ENCODE measurements around the gene KIRREL3.
A peak's percentile ranks its signal among the peaks of the same experiment; 100 is the strongest.

Gene KIRREL3

GRCh38 chr11:126408496-126408895, 592.1 kb downstream of the KIRREL3 start:
- TF ChIP-seq SPI1 (IDR thresholded peaks at IDR 0.05; ENCODE audit: borderline replicate concordance, low read depth) (no peak), POLR2AphosphoS5 (IDR thresholded peaks at IDR 0.05; ENCODE audit: low read depth) (0 out of 2 replicates have a peak, but pooled peaks have one; percentile 15)
- no peak overlapping the region for H3K4me3 ChIP-seq (replicated peaks; ENCODE audit: insufficient read depth, low read length)
- no peak overlapping the region for H3K27ac ChIP-seq (replicated peaks)
- DNase-seq (ENCODE audit: low read depth in 1 of 2, low spot score in 1 of 2), result no peak
- H3K27me3 ChIP-seq (ENCODE audit: insufficient read depth, poor library complexity, severe bottlenecking), result no peaks in the 10 kb centered on the region

GRCh38 chr11:126407682-126408288, 592.8 kb downstream of the KIRREL3 start:
- TF ChIP-seq CTCF (IDR thresholded peaks at IDR 0.05; ENCODE audit: insufficient read depth, low read length) (no peak), REST (IDR thresholded peaks at IDR 0.05; ENCODE audit: insufficient replicate concordance, low read depth) (no peak), GABPA (IDR thresholded peaks at IDR 0.05; ENCODE audit: low read depth) (no peak), SPI1 (IDR thresholded peaks at IDR 0.05; ENCODE audit: borderline replicate concordance, low read depth) (no peak), POLR2AphosphoS5 (IDR thresholded peaks at IDR 0.05; ENCODE audit: low read depth) (no peak)
- no peak for DNase-seq (ENCODE audit: low read depth in 1 of 2, low spot score in 1 of 2)
- Histone ChIP-seq H3K27ac (replicated peaks) (no peak overlapping the region), H3K27me3 (ENCODE audit: insufficient read depth, poor library complexity, severe bottlenecking) (no peaks in the 10 kb centered on the region), H3K4me3 (replicated peaks; ENCODE audit: insufficient read depth, low read length) (no peak overlapping the region)

- TF ChIP-seq GABPA (IDR thresholded peaks at IDR 0.05; ENCODE audit: low read depth) (no peak), REST (IDR thresholded peaks at IDR 0.05; ENCODE audit: insufficient replicate concordance, low read depth) (no peak), CTCF (IDR thresholded peaks at IDR 0.05; ENCODE audit: insufficient read depth, low read length) (no peak), SPI1 (IDR thresholded peaks at IDR 0.05; ENCODE audit: borderline replicate concordance, low read depth) (no peak), POLR2AphosphoS5 (IDR thresholded peaks at IDR 0.05; ENCODE audit: low read depth) (no peak)
- Histone ChIP-seq H3K27ac (replicated peaks) (no peak overlapping the region), H3K4me3 (replicated peaks; ENCODE audit: insufficient read depth, low read length) (no peak overlapping the region), H3K27me3 (ENCODE audit: insufficient read depth, poor library complexity, severe bottlenecking) (no peaks in the 10 kb centered on the region)
- DNase-seq (ENCODE audit: low read depth in 1 of 2, low spot score in 1 of 2), result no peak
Observed at GRCh38 chr11:126407101-126407521, 593.5 kb downstream of the KIRREL3 start.

- Histone ChIP-seq H3K4me3 (replicated peaks; ENCODE audit: insufficient read depth, low read length) (no peak overlapping the region), H3K27me3 (ENCODE audit: insufficient read depth, poor library complexity, severe bottlenecking) (no peaks in the 10 kb centered on the region), H3K27ac (replicated peaks) (no peak overlapping the region)
- DNase-seq (ENCODE audit: low read depth in 1 of 2, low spot score in 1 of 2), result no peak
- TF ChIP-seq REST (IDR thresholded peaks at IDR 0.05; ENCODE audit: insufficient replicate concordance, low read depth), result no peak
- TF ChIP-seq GABPA (IDR thresholded peaks at IDR 0.05; ENCODE audit: low read depth), result no peak
- TF ChIP-seq POLR2AphosphoS5 (IDR thresholded peaks at IDR 0.05; ENCODE audit: low read depth), result no peak
- TF ChIP-seq SPI1 (IDR thresholded peaks at IDR 0.05; ENCODE audit: borderline replicate concordance, low read depth), result no peak
- TF ChIP-seq CTCF (IDR thresholded peaks at IDR 0.05; ENCODE audit: insufficient read depth, low read length), result no peak
Observed at GRCh38 chr11:126406368-126406767, 594.2 kb downstream of the KIRREL3 start.

All from HL-60 (cell line).